ENCODE measurements around the gene DUXB. TPM values are rescaled to one million over a fixed set of nuclear protein-coding genes. Genes with fewer than 3 reads are reported as not detected.

The DUXB gene
- total RNA-seq, 1 donor from 2014 or later, result not detected

- Mint-ChIP-seq H3K4me3 (ENCODE audit: low read depth) (no peak overlapping the region), H3K27me3 (no peaks in the 10 kb centered on the region), H3K4me1 (ENCODE audit: low read depth) (peaks cover 20% of the 10 kb centered on the region), H3K27ac (no peak overlapping the region), H3K9me3 (ENCODE audit: low read depth) (no peaks in the 10 kb centered on the region), H3K36me3 (ENCODE audit: insufficient read depth) (peaks cover 25% of the 10 kb centered on the region)
- TF ChIP-seq CTCF (IDR thresholded peaks at IDR 0.05; ENCODE audit: unreplicated experiment), result no peak
- DNase-seq (ENCODE audit: low spot score, unreplicated experiment), result no peak
These were observed 47.3 kb downstream of the DUXB start for GRCh38 chr16:75653922-75654321.

- Mint-ChIP-seq H3K36me3 (ENCODE audit: insufficient read depth) (peaks cover 13% of the 10 kb centered on the region), H3K27ac (peak overlapping the region; percentile 99), H3K4me3 (ENCODE audit: low read depth) (peak overlapping the region; percentile 99), H3K4me1 (ENCODE audit: low read depth) (peaks cover 35% of the 10 kb centered on the region), H3K9me3 (ENCODE audit: low read depth) (no peaks in the 10 kb centered on the region), H3K27me3 (no peaks in the 10 kb centered on the region)
- DNase-seq (ENCODE audit: low spot score, unreplicated experiment), result peak; percentile 48
- no peak for TF ChIP-seq CTCF (IDR thresholded peaks at IDR 0.05; ENCODE audit: unreplicated experiment)
These were observed 52.8 kb downstream of the DUXB start for GRCh38 chr16:75648265-75649076.

GRCh38 chr16:75647492-75648264 lies 53.6 kb downstream of the DUXB start, which contains the start of the genes KARS1 and TERF2IP:
Gene KARS1 (minus strand): TSS chr16:75647665. CDS start chr16:75647639, 26 bp downstream.
Gene TERF2IP (plus strand): TSS chr16:75647773. CDS start chr16:75647883, 110 bp downstream.
- peaks cover 13% of the 10 kb centered on the region for H3K36me3 Mint-ChIP-seq (ENCODE audit: insufficient read depth)
- H3K27me3 Mint-ChIP-seq, result no peaks in the 10 kb centered on the region
- peak within 1 kb of the TSS; percentile 99 for H3K27ac Mint-ChIP-seq
- H3K4me1 Mint-ChIP-seq (ENCODE audit: low read depth), result peaks cover 33% of the 10 kb centered on the region
- DNase-seq (ENCODE audit: low spot score, unreplicated experiment), result peak; percentile 81
- H3K9me3 Mint-ChIP-seq (ENCODE audit: low read depth), result no peaks in the 10 kb centered on the region
- TF ChIP-seq CTCF (IDR thresholded peaks at IDR 0.05; ENCODE audit: unreplicated experiment), result no peak
- H3K4me3 Mint-ChIP-seq (ENCODE audit: low read depth), result peak within 1 kb of the TSS; percentile 99

- no peak for DNase-seq (ENCODE audit: low spot score, unreplicated experiment)
- no peaks in the 10 kb centered on the region for H3K27me3 Mint-ChIP-seq
- peak overlapping the region; percentile 99 for H3K4me3 Mint-ChIP-seq (ENCODE audit: low read depth)
- TF ChIP-seq CTCF (IDR thresholded peaks at IDR 0.05; ENCODE audit: unreplicated experiment), result no peak
- no peaks in the 10 kb centered on the region for H3K9me3 Mint-ChIP-seq (ENCODE audit: low read depth)
- H3K27ac Mint-ChIP-seq, result peak overlapping the region; percentile 98
- peaks cover 31% of the 10 kb centered on the region for H3K4me1 Mint-ChIP-seq (ENCODE audit: low read depth)
- peaks cover 13% of the 10 kb centered on the region for H3K36me3 Mint-ChIP-seq (ENCODE audit: insufficient read depth)
These were observed 54.2 kb downstream of the DUXB start for GRCh38 chr16:75647112-75647491.

GRCh38 chr16:75644240-75645012 lies 56.8 kb downstream of the DUXB start:
- Mint-ChIP-seq H3K4me3 (ENCODE audit: low read depth) (peak overlapping the region; percentile 56), H3K4me1 (ENCODE audit: low read depth) (peaks cover 14% of the 10 kb centered on the region)

More at GRCh38 chr16:75644240-75645012, 56.8 kb downstream of the DUXB start:
- TF ChIP-seq CTCF (IDR thresholded peaks at IDR 0.05; ENCODE audit: unreplicated experiment), result no peak
- H3K27ac Mint-ChIP-seq, result peak overlapping the region; percentile 22
- H3K9me3 Mint-ChIP-seq (ENCODE audit: low read depth), result no peaks in the 10 kb centered on the region
- H3K27me3 Mint-ChIP-seq, result no peaks in the 10 kb centered on the region
- no peak for DNase-seq (ENCODE audit: low spot score, unreplicated experiment)
- peaks cover 14% of the 10 kb centered on the region for H3K36me3 Mint-ChIP-seq (ENCODE audit: insufficient read depth)

Data from progenitor cell of endocrine pancreas (in vitro differentiated cells).